ENCODE measurements around the gene ATAD1.
"Not testable (repeated sequence)": the region's sequence is repeated elsewhere in the genome, so short reads cannot be mapped to it uniquely, and the experiment has no call there.

Gene ATAD1

GRCh38 chr10:87861953-87862678 lies 44.1 kb upstream of the ATAD1 start:
- H3K9ac ChIP-seq, result peak overlapping the region; percentile 94
- no peaks in the 10 kb centered on the region for H4K20me1 ChIP-seq (ENCODE audit: insufficient read depth)
- peak overlapping the region; percentile 89 for H3K4me2 ChIP-seq
- H3K27me3 ChIP-seq (ENCODE audit: insufficient read depth, low read depth), result no peaks in the 10 kb centered on the region
- peaks cover 25% of the 10 kb centered on the region for H3K4me1 ChIP-seq (ENCODE audit: low read depth, poor library complexity, severe bottlenecking)
- peak overlapping the region; percentile 24 for H2AFZ ChIP-seq (ENCODE audit: low read depth)
- H3K4me3 ChIP-seq (IDR thresholded peaks at IDR 0.05; ENCODE audit: insufficient read depth, low read depth, low read length), result peak overlapping the region; percentile 8
- TF ChIP-seq, protein P1, sequence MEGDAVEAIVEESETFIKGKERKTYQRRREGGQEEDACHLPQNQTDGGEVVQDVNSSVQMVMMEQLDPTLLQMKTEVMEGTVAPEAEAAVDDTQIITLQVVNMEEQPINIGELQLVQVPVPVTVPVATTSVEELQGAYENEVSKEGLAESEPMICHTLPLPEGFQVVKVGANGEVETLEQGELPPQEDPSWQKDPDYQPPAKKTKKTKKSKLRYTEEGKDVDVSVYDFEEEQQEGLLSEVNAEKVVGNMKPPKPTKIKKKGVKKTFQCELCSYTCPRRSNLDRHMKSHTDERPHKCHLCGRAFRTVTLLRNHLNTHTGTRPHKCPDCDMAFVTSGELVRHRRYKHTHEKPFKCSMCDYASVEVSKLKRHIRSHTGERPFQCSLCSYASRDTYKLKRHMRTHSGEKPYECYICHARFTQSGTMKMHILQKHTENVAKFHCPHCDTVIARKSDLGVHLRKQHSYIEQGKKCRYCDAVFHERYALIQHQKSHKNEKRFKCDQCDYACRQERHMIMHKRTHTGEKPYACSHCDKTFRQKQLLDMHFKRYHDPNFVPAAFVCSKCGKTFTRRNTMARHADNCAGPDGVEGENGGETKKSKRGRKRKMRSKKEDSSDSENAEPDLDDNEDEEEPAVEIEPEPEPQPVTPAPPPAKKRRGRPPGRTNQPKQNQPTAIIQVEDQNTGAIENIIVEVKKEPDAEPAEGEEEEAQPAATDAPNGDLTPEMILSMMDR (conservative IDR thresholded peaks at IDR 0.05; ENCODE audit: low read depth, low read length), result no peak
- H3K79me2 ChIP-seq (ENCODE audit: insufficient read depth, low read depth), result peaks cover 67% of the 10 kb centered on the region
- H3K27ac ChIP-seq, result peak overlapping the region; percentile 98
- peaks cover 6% of the 10 kb centered on the region; the same call in 1 of the 2 replicates for H3K36me3 ChIP-seq (ENCODE audit: insufficient read depth)

GRCh38 chr10:87861566-87861952 lies 43.5 kb upstream of the ATAD1 start:
- TF ChIP-seq, protein P1 (conservative IDR thresholded peaks at IDR 0.05; ENCODE audit: low read depth, low read length), result no peak

GRCh38 chr10:87860816-87861403 lies 42.9 kb upstream of the ATAD1 start:
- no peaks in the 10 kb centered on the region for H3K36me3 ChIP-seq (ENCODE audit: insufficient read depth)
- peak overlapping the region; percentile 89 for H3K4me2 ChIP-seq
- peak overlapping the region; percentile 98 for H3K27ac ChIP-seq
- no peak overlapping the region for H3K4me3 ChIP-seq (IDR thresholded peaks at IDR 0.05; ENCODE audit: insufficient read depth, low read depth, low read length)
- H3K9ac ChIP-seq, result peak overlapping the region; percentile 94
- no peaks in the 10 kb centered on the region for H3K27me3 ChIP-seq (ENCODE audit: insufficient read depth, low read depth)
- no peaks in the 10 kb centered on the region for H4K20me1 ChIP-seq (ENCODE audit: insufficient read depth)
- H3K4me1 ChIP-seq (ENCODE audit: low read depth, poor library complexity, severe bottlenecking), result peaks cover 25% of the 10 kb centered on the region
- TF ChIP-seq, protein P1 (conservative IDR thresholded peaks at IDR 0.05; ENCODE audit: low read depth, low read length), result no peak
- H3K79me2 ChIP-seq (ENCODE audit: insufficient read depth, low read depth), result peaks cover 55% of the 10 kb centered on the region
- peak overlapping the region; percentile 24 for H2AFZ ChIP-seq (ENCODE audit: low read depth)

More at GRCh38 chr10:87861566-87861952, 43.5 kb upstream of the ATAD1 start:
- peak overlapping the region; percentile 94 for H3K9ac ChIP-seq
- no peak overlapping the region for H3K4me3 ChIP-seq (IDR thresholded peaks at IDR 0.05; ENCODE audit: insufficient read depth, low read depth, low read length)
- H3K79me2 ChIP-seq (ENCODE audit: insufficient read depth, low read depth), result peaks cover 61% of the 10 kb centered on the region
- H4K20me1 ChIP-seq (ENCODE audit: insufficient read depth), result no peaks in the 10 kb centered on the region
- peaks cover 25% of the 10 kb centered on the region for H3K4me1 ChIP-seq (ENCODE audit: low read depth, poor library complexity, severe bottlenecking)
- H3K4me2 ChIP-seq, result peak overlapping the region; percentile 89
- peaks cover under 1% of the 10 kb centered on the region; the same call in 1 of the 2 replicates for H3K36me3 ChIP-seq (ENCODE audit: insufficient read depth)
- no peaks in the 10 kb centered on the region for H3K27me3 ChIP-seq (ENCODE audit: insufficient read depth, low read depth)
- peak overlapping the region; percentile 98 for H3K27ac ChIP-seq
- peak overlapping the region; percentile 24 for H2AFZ ChIP-seq (ENCODE audit: low read depth)

- Histone ChIP-seq H2AFZ (ENCODE audit: low read depth) (peak overlapping the region; percentile 24; the same call in 1 of the 2 replicates), H3K4me1 (ENCODE audit: low read depth, poor library complexity, severe bottlenecking) (peaks cover 25% of the 10 kb centered on the region), H3K79me2 (ENCODE audit: insufficient read depth, low read depth) (peaks cover 48% of the 10 kb centered on the region), H4K20me1 (ENCODE audit: insufficient read depth) (no peaks in the 10 kb centered on the region), H3K4me3 (IDR thresholded peaks at IDR 0.05; ENCODE audit: insufficient read depth, low read depth, low read length) (no peak overlapping the region), H3K27me3 (ENCODE audit: insufficient read depth, low read depth) (no peaks in the 10 kb centered on the region), H3K36me3 (ENCODE audit: insufficient read depth) (no peaks in the 10 kb centered on the region), H3K9ac (peak overlapping the region; percentile 94; the same call in 1 of the 2 replicates), H3K4me2 (peak overlapping the region; percentile 89), H3K27ac (peak overlapping the region; percentile 98)
- TF ChIP-seq, protein P1 (conservative IDR thresholded peaks at IDR 0.05; ENCODE audit: low read depth, low read length), result peak; percentile 44
These were observed 42.2 kb upstream of the ATAD1 start for GRCh38 chr10:87860156-87860795.

GRCh38 chr10:87855665-87856064 lies 37.6 kb upstream of the ATAD1 start:
- H2AFZ ChIP-seq (ENCODE audit: low read depth); H3K9ac ChIP-seq; H4K20me1 ChIP-seq (ENCODE audit: insufficient read depth); H3K36me3 ChIP-seq (ENCODE audit: insufficient read depth); H3K27ac ChIP-seq; H3K4me2 ChIP-seq; H3K4me3 ChIP-seq (IDR thresholded peaks at IDR 0.05; ENCODE audit: insufficient read depth, low read depth, low read length); H3K27me3 ChIP-seq (ENCODE audit: insufficient read depth, low read depth): not testable (repeated sequence)
- H3K4me1 ChIP-seq (ENCODE audit: low read depth, poor library complexity, severe bottlenecking), result peaks cover 26% of the 10 kb centered on the region
- peaks cover 11% of the 10 kb centered on the region; the same call in 1 of the 2 replicates for H3K79me2 ChIP-seq (ENCODE audit: insufficient read depth, low read depth)

DNA sequence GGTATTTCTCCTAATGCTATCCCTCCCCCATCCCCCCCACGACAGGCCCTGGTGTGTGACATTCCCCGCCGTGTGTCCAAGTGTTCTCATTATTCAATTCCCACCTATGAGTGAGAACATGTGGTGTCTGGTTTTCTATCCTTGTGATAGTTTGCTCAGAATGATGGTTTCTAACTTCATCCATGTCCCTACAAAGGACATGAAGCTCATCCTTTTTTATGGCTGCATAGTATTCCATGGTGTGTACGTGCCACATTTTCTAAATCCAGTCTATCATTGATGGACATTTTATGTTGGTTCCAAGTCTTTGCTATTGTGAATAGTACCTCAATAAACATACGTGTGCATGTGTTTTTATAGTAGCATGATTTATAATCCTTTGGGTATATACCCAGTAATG lies 37.2 kb upstream of the ATAD1 start:
- H3K79me2 ChIP-seq (ENCODE audit: insufficient read depth, low read depth); H3K4me3 ChIP-seq (IDR thresholded peaks at IDR 0.05; ENCODE audit: insufficient read depth, low read depth, low read length); H3K36me3 ChIP-seq (ENCODE audit: insufficient read depth); H2AFZ ChIP-seq (ENCODE audit: low read depth); H3K27me3 ChIP-seq (ENCODE audit: insufficient read depth, low read depth); H3K27ac ChIP-seq; H4K20me1 ChIP-seq (ENCODE audit: insufficient read depth); H3K4me2 ChIP-seq; H3K9ac ChIP-seq: not testable (repeated sequence)
- peaks cover 25% of the 10 kb centered on the region for H3K4me1 ChIP-seq (ENCODE audit: low read depth, poor library complexity, severe bottlenecking)
